ENCODE data around the gene RBP3. TPM values are rescaled to one million over a fixed set of nuclear protein-coding genes. Genes with fewer than 3 reads are reported as not detected.

RBP3 gene
- total RNA-seq, 1 experiment from 2014 or later: not detected

GRCh38 chr10:47314416-47314970, 33.7 kb upstream of the RBP3 start:
- DNase-seq: no peak
- H3K9ac ChIP-seq (ENCODE audit: low read length): no peak overlapping the region
- H3K9me3 ChIP-seq (ENCODE audit: low read length): no peaks in the 10 kb centered on the region
- no peaks in the 10 kb centered on the region for H3K4me1 ChIP-seq (ENCODE audit: low read length)
- no peaks in the 10 kb centered on the region for H3K79me2 ChIP-seq (ENCODE audit: low read length)
- H4K20me1 ChIP-seq (ENCODE audit: insufficient read depth, low read depth, low read length): no peaks in the 10 kb centered on the region
- H3K4me2 ChIP-seq (ENCODE audit: low read depth, low read length, poor library complexity, severe bottlenecking): no peak overlapping the region
- no peaks in the 10 kb centered on the region for H3K36me3 ChIP-seq (ENCODE audit: insufficient read depth, low read length)
- no peaks in the 10 kb centered on the region for H3K27me3 ChIP-seq (ENCODE audit: low read length)
- H2AFZ ChIP-seq (ENCODE audit: low read length): no peak overlapping the region
- no peaks in the 10 kb centered on the region for H3K9me2 ChIP-seq (replicated peaks; ENCODE audit: insufficient read depth, low read length)
- H3K27ac ChIP-seq (ENCODE audit: low read length): no peak overlapping the region
- H3K4me3 ChIP-seq (ENCODE audit: low read length): no peak overlapping the region

- H3K36me3 ChIP-seq (ENCODE audit: insufficient read depth, low read length): no peaks in the 10 kb centered on the region
- H3K9me2 ChIP-seq (replicated peaks; ENCODE audit: insufficient read depth, low read length): no peaks in the 10 kb centered on the region
- H3K79me2 ChIP-seq (ENCODE audit: low read length): no peaks in the 10 kb centered on the region
- H3K4me1 ChIP-seq (ENCODE audit: low read length): no peaks in the 10 kb centered on the region
- H4K20me1 ChIP-seq (ENCODE audit: insufficient read depth, low read depth, low read length): no peaks in the 10 kb centered on the region
- no peak overlapping the region for H3K9ac ChIP-seq (ENCODE audit: low read length)
- H3K9me3 ChIP-seq (ENCODE audit: low read length): no peaks in the 10 kb centered on the region
- no peak for DNase-seq
- no peak overlapping the region for H3K4me3 ChIP-seq (ENCODE audit: low read length)
- H3K27ac ChIP-seq (ENCODE audit: low read length): no peak overlapping the region
- no peaks in the 10 kb centered on the region for H3K27me3 ChIP-seq (ENCODE audit: low read length)
- H2AFZ ChIP-seq (ENCODE audit: low read length): no peak overlapping the region
- H3K4me2 ChIP-seq (ENCODE audit: low read depth, low read length, poor library complexity, severe bottlenecking): no peak overlapping the region
These were observed 32.7 kb upstream of the RBP3 start for GRCh38 chr10:47315421-47315820.

DNA sequence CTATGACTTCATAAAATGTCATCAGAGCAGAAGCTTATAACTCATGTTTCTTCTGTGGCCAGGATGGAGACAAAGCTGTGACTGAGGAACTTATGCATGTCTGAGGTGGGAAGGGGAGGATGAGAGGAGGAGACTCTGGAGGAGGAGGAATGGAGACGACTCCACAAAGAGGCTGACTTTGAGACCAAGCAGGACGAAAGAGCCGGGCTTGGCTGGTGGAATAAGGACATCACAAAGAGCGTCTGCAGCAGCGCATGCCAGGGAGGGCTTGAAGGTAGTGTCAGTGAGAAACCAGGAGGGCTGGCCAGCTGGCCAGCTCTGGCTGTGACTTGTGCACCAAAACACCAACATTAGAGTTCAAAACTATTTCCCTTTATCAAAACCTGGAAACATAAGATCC, 32.0 kb upstream of the RBP3 start:
- Histone ChIP-seq H3K79me2 (ENCODE audit: low read length) (no peaks in the 10 kb centered on the region), H3K4me2 (ENCODE audit: low read depth, low read length, poor library complexity, severe bottlenecking) (no peak overlapping the region), H3K36me3 (ENCODE audit: insufficient read depth, low read length) (no peaks in the 10 kb centered on the region), H4K20me1 (ENCODE audit: insufficient read depth, low read depth, low read length) (no peaks in the 10 kb centered on the region), H3K4me1 (ENCODE audit: low read length) (no peaks in the 10 kb centered on the region), H3K27me3 (ENCODE audit: low read length) (no peaks in the 10 kb centered on the region), H2AFZ (ENCODE audit: low read length) (no peak overlapping the region), H3K4me3 (ENCODE audit: low read length) (no peak overlapping the region), H3K9me3 (ENCODE audit: low read length) (no peaks in the 10 kb centered on the region), H3K27ac (ENCODE audit: low read length) (no peak overlapping the region), H3K9me2 (replicated peaks; ENCODE audit: insufficient read depth, low read length) (no peaks in the 10 kb centered on the region), H3K9ac (ENCODE audit: low read length) (no peak overlapping the region)
- no peak for DNase-seq

- Histone ChIP-seq H3K4me2 (ENCODE audit: low read depth, low read length, poor library complexity, severe bottlenecking) (no peak overlapping the region), H4K20me1 (ENCODE audit: insufficient read depth, low read depth, low read length) (no peaks in the 10 kb centered on the region), H3K27ac (ENCODE audit: low read length) (no peak overlapping the region), H3K4me3 (ENCODE audit: low read length) (no peak overlapping the region), H3K9ac (ENCODE audit: low read length) (no peak overlapping the region), H3K9me3 (ENCODE audit: low read length) (no peaks in the 10 kb centered on the region), H3K79me2 (ENCODE audit: low read length) (no peaks in the 10 kb centered on the region), H3K9me2 (replicated peaks; ENCODE audit: insufficient read depth, low read length) (no peaks in the 10 kb centered on the region), H3K36me3 (ENCODE audit: insufficient read depth, low read length) (no peaks in the 10 kb centered on the region), H3K4me1 (ENCODE audit: low read length) (no peaks in the 10 kb centered on the region), H3K27me3 (ENCODE audit: low read length) (no peaks in the 10 kb centered on the region), H2AFZ (ENCODE audit: low read length) (no peak overlapping the region)
- DNase-seq: no peak
These were observed 30.9 kb upstream of the RBP3 start for GRCh38 chr10:47317251-47317650.

GRCh38 chr10:47318706-47319105, 29.5 kb upstream of the RBP3 start:
- no peaks in the 10 kb centered on the region for H3K4me1 ChIP-seq (ENCODE audit: low read length)
- no peak overlapping the region for H2AFZ ChIP-seq (ENCODE audit: low read length)
- no peaks in the 10 kb centered on the region for H3K36me3 ChIP-seq (ENCODE audit: insufficient read depth, low read length)
- H3K4me2 ChIP-seq (ENCODE audit: low read depth, low read length, poor library complexity, severe bottlenecking): no peak overlapping the region
- no peaks in the 10 kb centered on the region for H3K9me2 ChIP-seq (replicated peaks; ENCODE audit: insufficient read depth, low read length)
- no peak overlapping the region for H3K27ac ChIP-seq (ENCODE audit: low read length)
- H3K79me2 ChIP-seq (ENCODE audit: low read length): no peaks in the 10 kb centered on the region
- DNase-seq: peak; percentile 78
- no peak overlapping the region for H3K4me3 ChIP-seq (ENCODE audit: low read length)
- no peaks in the 10 kb centered on the region for H3K27me3 ChIP-seq (ENCODE audit: low read length)
- H3K9me3 ChIP-seq (ENCODE audit: low read length): no peaks in the 10 kb centered on the region
- H4K20me1 ChIP-seq (ENCODE audit: insufficient read depth, low read depth, low read length): no peaks in the 10 kb centered on the region
- H3K9ac ChIP-seq (ENCODE audit: low read length): no peak overlapping the region

DNA sequence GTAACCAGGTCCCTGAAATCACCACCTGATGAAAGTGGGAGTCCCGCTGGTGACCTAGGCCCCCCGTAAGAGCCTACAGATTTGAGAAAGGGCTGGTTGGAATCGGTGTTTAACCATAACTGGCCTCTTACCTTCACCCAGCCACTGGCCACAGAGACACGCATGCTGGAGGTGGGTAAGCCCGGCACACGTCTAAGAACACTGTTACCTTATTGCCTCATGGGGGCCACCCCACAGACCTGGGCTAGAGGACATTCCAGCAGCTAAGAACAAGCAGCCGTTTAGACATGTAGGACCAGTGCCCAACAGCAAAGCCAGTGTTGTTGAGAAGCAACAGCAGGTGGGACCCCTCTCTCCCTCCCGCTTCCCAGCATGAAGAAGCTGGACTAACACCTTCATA, 28.4 kb upstream of the RBP3 start:
- DNase-seq: no peak
- H3K27ac ChIP-seq (ENCODE audit: low read length): no peak overlapping the region
- no peaks in the 10 kb centered on the region for H4K20me1 ChIP-seq (ENCODE audit: insufficient read depth, low read depth, low read length)
- H2AFZ ChIP-seq (ENCODE audit: low read length): no peak overlapping the region
- no peak overlapping the region for H3K4me2 ChIP-seq (ENCODE audit: low read depth, low read length, poor library complexity, severe bottlenecking)
- H3K36me3 ChIP-seq (ENCODE audit: insufficient read depth, low read length): no peaks in the 10 kb centered on the region
- H3K4me1 ChIP-seq (ENCODE audit: low read length): no peaks in the 10 kb centered on the region
- no peaks in the 10 kb centered on the region for H3K27me3 ChIP-seq (ENCODE audit: low read length)
- H3K9ac ChIP-seq (ENCODE audit: low read length): no peak overlapping the region
- no peak overlapping the region for H3K4me3 ChIP-seq (ENCODE audit: low read length)
- H3K79me2 ChIP-seq (ENCODE audit: low read length): no peaks in the 10 kb centered on the region
- no peaks in the 10 kb centered on the region for H3K9me2 ChIP-seq (replicated peaks; ENCODE audit: insufficient read depth, low read length)
- H3K9me3 ChIP-seq (ENCODE audit: low read length): no peaks in the 10 kb centered on the region

DNA sequence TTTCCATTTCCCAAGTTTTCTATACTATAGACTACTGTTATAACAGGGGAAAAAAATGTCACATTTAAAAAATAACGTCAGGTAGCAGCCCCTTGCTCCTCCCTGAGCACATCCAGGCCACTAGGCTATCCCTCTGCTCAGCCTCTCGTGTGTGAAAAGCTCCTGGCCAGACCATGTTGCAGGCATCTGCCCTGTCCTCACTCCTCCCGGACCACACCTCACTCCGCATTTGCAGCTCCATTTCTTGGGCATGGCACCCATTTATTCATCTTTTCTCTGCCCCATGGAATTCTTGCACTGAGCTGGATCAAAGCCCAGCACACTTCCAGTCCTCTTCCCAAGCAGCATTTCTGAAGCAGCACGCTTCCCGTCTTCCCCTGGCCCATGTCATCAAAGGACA, 27.4 kb upstream of the RBP3 start:
- Histone ChIP-seq H3K27me3 (ENCODE audit: low read length) (no peaks in the 10 kb centered on the region), H3K9me3 (ENCODE audit: low read length) (no peaks in the 10 kb centered on the region), H3K9me2 (replicated peaks; ENCODE audit: insufficient read depth, low read length) (no peaks in the 10 kb centered on the region), H3K4me3 (ENCODE audit: low read length) (no peak overlapping the region), H3K79me2 (ENCODE audit: low read length) (no peaks in the 10 kb centered on the region), H3K27ac (ENCODE audit: low read length) (no peak overlapping the region), H4K20me1 (ENCODE audit: insufficient read depth, low read depth, low read length) (no peaks in the 10 kb centered on the region), H2AFZ (ENCODE audit: low read length) (no peak overlapping the region), H3K4me2 (ENCODE audit: low read depth, low read length, poor library complexity, severe bottlenecking) (no peak overlapping the region), H3K36me3 (ENCODE audit: insufficient read depth, low read length) (no peaks in the 10 kb centered on the region), H3K9ac (ENCODE audit: low read length) (no peak overlapping the region), H3K4me1 (ENCODE audit: low read length) (no peaks in the 10 kb centered on the region)
- DNase-seq: no peak

- no peak for DNase-seq
These were observed 26.5 kb upstream of the RBP3 start for GRCh38 chr10:47321521-47322195.

More at GRCh38 chr10:47321521-47322195, 26.5 kb upstream of the RBP3 start:
- Histone ChIP-seq H3K27ac (ENCODE audit: low read length) (no peak overlapping the region), H3K4me2 (ENCODE audit: low read depth, low read length, poor library complexity, severe bottlenecking) (no peak overlapping the region), H3K4me1 (ENCODE audit: low read length) (no peaks in the 10 kb centered on the region), H3K27me3 (ENCODE audit: low read length) (no peaks in the 10 kb centered on the region), H3K9me3 (ENCODE audit: low read length) (no peaks in the 10 kb centered on the region), H3K79me2 (ENCODE audit: low read length) (no peaks in the 10 kb centered on the region), H2AFZ (ENCODE audit: low read length) (no peak overlapping the region), H3K9me2 (replicated peaks; ENCODE audit: insufficient read depth, low read length) (no peaks in the 10 kb centered on the region), H3K9ac (ENCODE audit: low read length) (no peak overlapping the region), H3K4me3 (ENCODE audit: low read length) (no peak overlapping the region), H3K36me3 (ENCODE audit: insufficient read depth, low read length) (no peaks in the 10 kb centered on the region), H4K20me1 (ENCODE audit: insufficient read depth, low read depth, low read length) (no peaks in the 10 kb centered on the region)

All from Karpas-422 (cell line).